ENCODE results near the gene AGTR1. TPM values are rescaled to one million over a fixed set of nuclear protein-coding genes. Genes with fewer than 3 reads are reported as not detected.

Gene AGTR1
- total and polyA plus RNA-seq, 2 experiments from 2014 or later: 6.1 to 8.0 TPM

- H3K79me2 ChIP-seq: no peaks in the 10 kb centered on the region
- H4K20me1 ChIP-seq (ENCODE audit: insufficient read depth, poor library complexity, severe bottlenecking): no peaks in the 10 kb centered on the region
- WGBS (ENCODE audit: low lambda C conversion rate, missing lambda C conversion rate): 77% methylated on average over 2 of the region's 2 CpGs
- H3K27me3 ChIP-seq: no peaks in the 10 kb centered on the region
- no peak overlapping the region for H3K27ac ChIP-seq
- no peak for DNase-seq (ENCODE audit: low spot score)
- no peaks in the 10 kb centered on the region for H3K4me1 ChIP-seq (ENCODE audit: insufficient read depth)
- no peak overlapping the region for H2AFZ ChIP-seq
- H3K4me2 ChIP-seq: no peak overlapping the region
- no peaks in the 10 kb centered on the region for H3K9me2 ChIP-seq (replicated peaks; ENCODE audit: insufficient read depth)
- H3K9me3 ChIP-seq (ENCODE audit: low read depth): no peaks in the 10 kb centered on the region
- H3K4me3 ChIP-seq: no peak overlapping the region
- TF ChIP-seq EZH2 (IDR thresholded peaks at IDR 0.05; ENCODE audit: borderline replicate concordance) (no peak), EZH2phosphoT487 (IDR thresholded peaks at IDR 0.05; ENCODE audit: low read depth, severe bottlenecking, unreplicated experiment) (no peak), CTCF (IDR thresholded peaks at IDR 0.05; ENCODE audit: poor library complexity) (no peak)
- no peaks in the 10 kb centered on the region for H3K36me3 ChIP-seq (replicated peaks; ENCODE audit: insufficient read depth, low read depth)
Measured at GRCh38 chr3:148740291-148740690, 42.6 kb downstream of the AGTR1 start.

DNA sequence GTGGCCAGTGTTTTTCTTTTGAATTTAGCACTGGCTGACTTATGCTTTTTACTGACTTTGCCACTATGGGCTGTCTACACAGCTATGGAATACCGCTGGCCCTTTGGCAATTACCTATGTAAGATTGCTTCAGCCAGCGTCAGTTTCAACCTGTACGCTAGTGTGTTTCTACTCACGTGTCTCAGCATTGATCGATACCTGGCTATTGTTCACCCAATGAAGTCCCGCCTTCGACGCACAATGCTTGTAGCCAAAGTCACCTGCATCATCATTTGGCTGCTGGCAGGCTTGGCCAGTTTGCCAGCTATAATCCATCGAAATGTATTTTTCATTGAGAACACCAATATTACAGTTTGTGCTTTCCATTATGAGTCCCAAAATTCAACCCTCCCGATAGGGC, 43.5 kb downstream of the AGTR1 start:
- WGBS (ENCODE audit: low lambda C conversion rate, missing lambda C conversion rate): 94% methylated on average over 10 of the region's 10 CpGs
- no peak for TF ChIP-seq EZH2phosphoT487 (IDR thresholded peaks at IDR 0.05; ENCODE audit: low read depth, severe bottlenecking, unreplicated experiment)
- no peak for TF ChIP-seq CTCF (IDR thresholded peaks at IDR 0.05; ENCODE audit: poor library complexity)
- TF ChIP-seq EZH2 (IDR thresholded peaks at IDR 0.05; ENCODE audit: borderline replicate concordance): no peak
- Histone ChIP-seq H3K4me1 (ENCODE audit: insufficient read depth) (no peaks in the 10 kb centered on the region), H3K9me3 (ENCODE audit: low read depth) (no peaks in the 10 kb centered on the region), H3K9me2 (replicated peaks; ENCODE audit: insufficient read depth) (no peaks in the 10 kb centered on the region), H3K4me2 (no peak overlapping the region), H3K4me3 (no peak overlapping the region), H3K36me3 (replicated peaks; ENCODE audit: insufficient read depth, low read depth) (no peaks in the 10 kb centered on the region), H3K27me3 (no peaks in the 10 kb centered on the region), H3K79me2 (no peaks in the 10 kb centered on the region), H3K27ac (no peak overlapping the region), H4K20me1 (ENCODE audit: insufficient read depth, poor library complexity, severe bottlenecking) (no peaks in the 10 kb centered on the region), H2AFZ (no peak overlapping the region)
- DNase-seq (ENCODE audit: low spot score): no peak

GRCh38 chr3:148742118-148742517, 44.4 kb downstream of the AGTR1 start:
- DNase-seq (ENCODE audit: low spot score): no peak
- H3K9me2 ChIP-seq (replicated peaks; ENCODE audit: insufficient read depth): no peaks in the 10 kb centered on the region
- H3K4me2 ChIP-seq: no peak overlapping the region
- no peaks in the 10 kb centered on the region for H3K9me3 ChIP-seq (ENCODE audit: low read depth)
- H3K4me1 ChIP-seq (ENCODE audit: insufficient read depth): no peaks in the 10 kb centered on the region
- no peak overlapping the region for H3K4me3 ChIP-seq
- no peak overlapping the region for H2AFZ ChIP-seq
- no peaks in the 10 kb centered on the region for H4K20me1 ChIP-seq (ENCODE audit: insufficient read depth, poor library complexity, severe bottlenecking)
- H3K27me3 ChIP-seq: no peaks in the 10 kb centered on the region
- 94% methylated on average over 6 of the region's 6 CpGs for WGBS (ENCODE audit: low lambda C conversion rate, missing lambda C conversion rate)
- H3K27ac ChIP-seq: no peak overlapping the region
- no peaks in the 10 kb centered on the region for H3K36me3 ChIP-seq (replicated peaks; ENCODE audit: insufficient read depth, low read depth)
- TF ChIP-seq EZH2 (IDR thresholded peaks at IDR 0.05; ENCODE audit: borderline replicate concordance) (no peak), EZH2phosphoT487 (IDR thresholded peaks at IDR 0.05; ENCODE audit: low read depth, severe bottlenecking, unreplicated experiment) (no peak), CTCF (IDR thresholded peaks at IDR 0.05; ENCODE audit: poor library complexity) (no peak)
- H3K79me2 ChIP-seq: no peaks in the 10 kb centered on the region

DNA sequence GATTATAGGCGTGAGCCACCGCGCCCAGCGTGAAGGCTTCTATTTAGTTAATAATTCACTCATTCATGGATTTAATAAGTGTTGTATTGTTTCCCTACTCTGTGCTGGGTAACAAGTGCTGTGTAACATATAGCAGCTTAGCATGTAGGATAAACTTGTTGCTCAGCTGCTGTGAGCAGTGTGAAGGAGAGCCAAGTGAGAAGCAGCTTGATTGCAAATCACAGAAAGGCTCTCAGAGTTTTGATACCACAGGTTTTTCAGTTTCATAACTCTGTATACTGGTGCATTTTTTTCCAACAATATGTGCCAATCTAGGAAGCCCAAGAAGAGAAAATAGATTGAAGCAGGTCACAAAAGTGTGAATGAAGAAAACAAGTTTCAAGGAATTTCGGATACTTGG, 48.4 kb downstream of the AGTR1 start:
- Histone ChIP-seq H3K4me3 (no peak overlapping the region), H3K9me3 (ENCODE audit: low read depth) (no peaks in the 10 kb centered on the region), H3K4me2 (no peak overlapping the region), H3K27ac (no peak overlapping the region), H2AFZ (no peak overlapping the region), H4K20me1 (ENCODE audit: insufficient read depth, poor library complexity, severe bottlenecking) (no peaks in the 10 kb centered on the region), H3K27me3 (no peaks in the 10 kb centered on the region), H3K36me3 (replicated peaks; ENCODE audit: insufficient read depth, low read depth) (no peaks in the 10 kb centered on the region), H3K4me1 (ENCODE audit: insufficient read depth) (no peaks in the 10 kb centered on the region), H3K9me2 (replicated peaks; ENCODE audit: insufficient read depth) (no peaks in the 10 kb centered on the region), H3K79me2 (no peaks in the 10 kb centered on the region)
- WGBS (ENCODE audit: low lambda C conversion rate, missing lambda C conversion rate): 92% methylated on average over 5 of the region's 5 CpGs
- DNase-seq (ENCODE audit: low spot score): no peak
- TF ChIP-seq CTCF (IDR thresholded peaks at IDR 0.05; ENCODE audit: poor library complexity) (no peak), EZH2 (IDR thresholded peaks at IDR 0.05; ENCODE audit: borderline replicate concordance) (no peak), EZH2phosphoT487 (IDR thresholded peaks at IDR 0.05; ENCODE audit: low read depth, severe bottlenecking, unreplicated experiment) (no peak)
